RWPE1 (cell line): ENCODE results near the gene INO80B.

Source experiments
- CTCF ChIA-PET: fragments of 350-600 bp; sonication (Branson Sonifier 250); formaldehyde crosslinking; extraction: SDS; loops from one replicate; lab custom pipeline; 2021; lab: Yijun Ruan, JAX
- POLR2A ChIA-PET: fragments of 400-600 bp; formaldehyde crosslinking; extraction: SDS; loops from one replicate; lab custom pipeline; 2020; ENCODE audit warnings: antibody characterized with exemption; ENCODE audit not compliant: low non-redundant PET; lab: Yijun Ruan, JAX
- DNase-seq: peaks from one replicate; pipeline ENCODE4 v3.0.0; 2012; ENCODE audit warnings: low spot score
- H3K27ac ChIP-seq: fragments of 450-650 bp; 2 replicates; pipeline ENCODE4 v1.5.1; 2017
- TF ChIP-seq, protein P1 (sequence below): fragments of 450-650 bp; conservative IDR thresholded peaks from 2 replicates; pipeline ENCODE4 v1.5.1; 2017; ENCODE audit warnings: low read depth, mild to moderate bottlenecking

Gene INO80B

DNA sequence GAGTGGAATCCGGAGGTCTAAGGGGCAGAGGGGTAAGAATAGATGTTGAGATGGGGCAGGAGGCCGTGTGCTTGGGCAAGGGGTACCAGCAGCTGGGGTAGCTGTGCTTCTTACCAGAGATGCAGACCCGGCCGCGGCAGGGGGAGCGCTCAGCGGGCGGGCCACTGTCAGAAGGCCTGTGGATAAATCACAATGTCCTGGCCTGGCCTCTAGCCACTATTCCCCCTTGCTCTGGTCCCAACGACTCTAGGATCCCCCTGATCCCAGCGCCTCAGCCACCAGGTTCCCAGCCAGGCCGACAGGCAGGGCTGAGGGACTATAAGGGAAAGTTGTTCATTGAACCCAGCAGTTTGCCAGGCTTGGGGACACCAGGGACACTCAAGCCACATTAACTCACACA is 24.4 kb upstream of the INO80B start:
- POLR2A ChIA-PET: no interaction called here
- peak overlapping the region; percentile 94 for H3K27ac ChIP-seq
- CTCF ChIA-PET: no interaction called here
- DNase-seq: no peak
- TF ChIP-seq, protein P1, sequence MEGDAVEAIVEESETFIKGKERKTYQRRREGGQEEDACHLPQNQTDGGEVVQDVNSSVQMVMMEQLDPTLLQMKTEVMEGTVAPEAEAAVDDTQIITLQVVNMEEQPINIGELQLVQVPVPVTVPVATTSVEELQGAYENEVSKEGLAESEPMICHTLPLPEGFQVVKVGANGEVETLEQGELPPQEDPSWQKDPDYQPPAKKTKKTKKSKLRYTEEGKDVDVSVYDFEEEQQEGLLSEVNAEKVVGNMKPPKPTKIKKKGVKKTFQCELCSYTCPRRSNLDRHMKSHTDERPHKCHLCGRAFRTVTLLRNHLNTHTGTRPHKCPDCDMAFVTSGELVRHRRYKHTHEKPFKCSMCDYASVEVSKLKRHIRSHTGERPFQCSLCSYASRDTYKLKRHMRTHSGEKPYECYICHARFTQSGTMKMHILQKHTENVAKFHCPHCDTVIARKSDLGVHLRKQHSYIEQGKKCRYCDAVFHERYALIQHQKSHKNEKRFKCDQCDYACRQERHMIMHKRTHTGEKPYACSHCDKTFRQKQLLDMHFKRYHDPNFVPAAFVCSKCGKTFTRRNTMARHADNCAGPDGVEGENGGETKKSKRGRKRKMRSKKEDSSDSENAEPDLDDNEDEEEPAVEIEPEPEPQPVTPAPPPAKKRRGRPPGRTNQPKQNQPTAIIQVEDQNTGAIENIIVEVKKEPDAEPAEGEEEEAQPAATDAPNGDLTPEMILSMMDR: no peak

DNA sequence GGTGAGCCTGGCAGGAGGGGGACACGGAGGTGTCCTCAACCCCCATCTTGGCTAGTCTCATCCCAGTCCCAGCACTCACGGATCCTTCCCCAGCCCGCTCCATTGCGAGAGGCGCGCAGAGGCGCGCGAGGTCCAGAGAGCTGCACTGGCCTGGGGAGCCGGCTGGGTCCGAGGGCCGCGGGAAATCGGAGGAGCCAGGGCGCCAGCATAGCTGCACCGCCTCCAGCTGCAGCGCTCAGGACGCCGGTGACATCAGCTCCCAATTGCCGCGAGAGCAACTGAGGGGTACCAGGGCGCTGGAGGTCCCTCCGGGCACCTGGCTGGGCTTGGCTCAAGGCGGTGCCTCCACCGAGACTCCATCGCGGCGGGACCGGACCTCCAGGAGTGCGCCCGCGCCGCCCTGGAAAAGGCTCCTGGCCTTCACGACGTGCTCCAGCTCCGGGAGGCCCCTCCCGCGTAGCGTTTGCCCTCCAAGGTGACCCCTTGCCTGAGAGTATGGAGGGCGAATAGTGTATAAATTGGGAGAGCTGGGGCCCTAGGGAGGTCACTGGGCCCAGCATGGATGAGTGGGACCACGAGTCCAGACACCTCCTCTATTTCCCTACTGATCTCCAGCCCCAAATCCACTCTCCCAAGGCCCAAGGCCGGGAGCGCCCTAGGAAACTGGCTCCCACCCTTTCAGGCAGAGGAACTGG is 18.6 kb upstream of the INO80B start:
- DNase-seq: no peak
- H3K27ac ChIP-seq: peak overlapping the region; percentile 34
- TF ChIP-seq, protein P1: no peak
- CTCF ChIA-PET: no interaction called here
- POLR2A ChIA-PET: no interaction called here

DNA sequence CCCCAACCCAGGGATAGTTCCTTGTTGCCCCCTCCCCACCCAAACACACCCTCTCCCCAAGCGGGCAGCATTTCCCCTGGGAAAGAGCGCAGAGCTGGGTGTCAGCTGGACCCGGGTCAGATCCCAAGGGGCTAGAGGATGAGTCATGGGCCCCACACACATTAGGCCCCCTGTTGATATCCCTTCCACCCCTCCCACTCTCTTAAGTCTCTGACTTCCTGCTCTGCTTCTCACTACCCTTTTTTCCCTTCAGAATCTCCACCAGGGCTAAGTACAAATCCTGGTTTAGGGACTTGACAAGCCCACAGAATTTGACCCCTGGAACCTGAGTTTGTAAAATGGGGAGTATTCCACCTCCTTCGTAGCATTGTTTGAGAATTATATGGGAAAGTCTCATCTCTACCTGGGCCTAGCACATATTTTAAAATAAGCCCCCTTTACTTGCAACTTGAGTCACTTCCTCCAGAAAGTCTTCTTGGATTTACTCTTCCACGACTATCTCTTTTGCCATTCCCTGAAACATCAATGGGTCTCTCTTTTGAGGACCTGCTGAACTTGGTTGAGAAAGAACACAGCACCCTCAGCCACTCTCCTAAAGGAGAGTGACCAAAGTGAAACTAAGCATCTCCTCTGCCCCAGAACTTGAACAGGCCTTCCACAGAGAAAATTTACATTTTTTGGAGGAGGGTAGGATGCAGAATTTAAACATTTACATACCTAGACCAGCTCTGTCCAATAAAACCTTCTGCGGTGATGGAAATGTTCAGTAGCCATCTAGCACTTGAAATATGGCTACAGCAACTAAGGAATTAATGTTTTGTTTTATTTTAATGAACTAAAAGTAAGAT is 17.8 kb upstream of the INO80B start:
- H3K27ac ChIP-seq: peak overlapping the region; percentile 34; the same call in 1 of the 2 replicates
- TF ChIP-seq, protein P1: no peak
- POLR2A ChIA-PET: no interaction called here
- CTCF ChIA-PET: no interaction called here
- DNase-seq: no peak

DNA sequence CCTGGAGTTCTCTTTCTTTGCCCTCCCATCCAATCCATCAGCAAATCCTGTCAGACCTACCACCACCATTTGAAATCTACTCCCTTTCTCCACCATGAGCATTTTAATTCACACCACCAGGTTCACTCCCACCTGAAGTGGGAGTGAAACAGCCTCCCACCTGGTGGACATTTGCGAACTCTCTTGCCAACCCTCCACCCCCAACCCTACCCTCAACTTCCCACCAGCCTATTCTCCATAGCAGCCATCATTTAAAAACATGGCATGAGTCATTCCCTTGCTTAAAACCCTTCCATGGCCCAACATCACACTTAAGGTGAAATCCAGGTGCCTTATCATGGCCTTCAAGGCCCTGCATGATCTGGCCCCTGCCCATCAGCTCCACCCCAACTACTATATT is 16.6 kb upstream of the INO80B start:
- no peak for DNase-seq
- TF ChIP-seq, protein P1: no peak
- ChIA-PET POLR2A (no interaction called here), CTCF (no interaction called here)
- H3K27ac ChIP-seq: peak overlapping the region; percentile 27

DNA sequence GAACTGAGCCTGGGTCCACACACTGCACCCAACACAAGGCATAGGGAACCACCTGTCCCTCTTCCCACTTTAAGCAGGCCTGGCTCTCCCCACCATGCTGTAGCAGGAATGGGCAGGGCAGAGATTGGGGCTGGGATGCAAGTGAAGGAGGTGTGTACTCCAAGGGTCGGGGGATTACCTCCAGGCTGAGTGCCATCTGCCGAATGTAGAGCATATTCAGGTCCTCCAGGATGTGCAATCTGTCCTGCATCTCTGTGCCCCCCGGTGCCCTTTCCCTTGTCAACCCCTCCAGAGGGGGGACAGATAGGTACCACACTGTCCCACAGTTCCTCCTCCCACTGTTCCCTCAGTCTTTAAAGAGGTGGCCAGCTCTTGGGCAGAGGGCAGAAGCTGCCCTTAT is 15.5 kb upstream of the INO80B start:
- ChIA-PET CTCF (interaction anchor here (0.6 to 1.0 kb wide), 2 partner anchors 12 to 16 kb away, joined by 3 read pairs; partner anchors contain the start of gene INO80B), POLR2A (interaction anchor here (1.4 kb wide), 1 partner anchor 19 kb away, joined by 5 read pairs; the partner anchor contains the start of gene WBP1)
- H3K27ac ChIP-seq: peak overlapping the region; percentile 94
- TF ChIP-seq, protein P1: no peak
- DNase-seq: no peak

DNA sequence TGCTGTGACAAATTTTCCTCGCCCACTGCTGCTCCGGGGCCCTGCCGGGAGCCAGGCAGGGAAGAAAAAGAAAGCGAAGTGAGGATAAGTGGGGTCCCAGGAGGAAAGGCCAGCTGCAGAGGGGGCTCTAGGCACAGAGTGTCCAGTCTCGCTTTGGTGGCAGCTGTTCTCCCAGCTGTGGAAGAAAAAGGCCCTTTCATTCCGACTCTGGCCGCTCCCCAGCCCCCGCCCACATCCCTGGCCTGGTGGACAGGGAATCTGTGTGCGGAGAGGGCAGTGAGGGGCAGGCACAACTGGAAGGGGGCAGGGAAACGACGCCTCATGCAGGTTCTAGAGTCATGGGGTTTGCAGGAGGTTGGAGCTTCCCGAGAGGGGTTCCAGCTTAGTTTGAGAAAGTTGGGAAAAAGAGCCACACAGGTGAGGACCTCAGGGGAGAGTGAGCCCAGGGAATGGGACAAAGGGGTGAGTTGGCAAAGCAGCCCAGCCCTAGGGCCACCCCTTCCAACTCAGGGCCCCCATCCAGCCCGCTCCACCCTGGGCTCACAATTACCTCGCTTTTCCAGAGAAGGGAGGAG is 15.0 kb upstream of the INO80B start:
- DNase-seq: no peak
- ChIA-PET CTCF (interaction anchor here (0.6 to 1.0 kb wide), 2 partner anchors 12 to 15 kb away, joined by 3 read pairs; partner anchors contain the start of gene INO80B), POLR2A (interaction anchor here (0.5 to 1.4 kb wide), 3 partner anchors 9 to 18 kb away, joined by 3 to 5 read pairs (median 3); partner anchors contain the start of gene WBP1)
- H3K27ac ChIP-seq: peak overlapping the region; percentile 94
- TF ChIP-seq, protein P1: no peak
